ENCODE data around the gene CASQ1.
A peak's percentile ranks its signal among the peaks of the same experiment; 100 is the strongest.

The CASQ1 gene

DNA sequence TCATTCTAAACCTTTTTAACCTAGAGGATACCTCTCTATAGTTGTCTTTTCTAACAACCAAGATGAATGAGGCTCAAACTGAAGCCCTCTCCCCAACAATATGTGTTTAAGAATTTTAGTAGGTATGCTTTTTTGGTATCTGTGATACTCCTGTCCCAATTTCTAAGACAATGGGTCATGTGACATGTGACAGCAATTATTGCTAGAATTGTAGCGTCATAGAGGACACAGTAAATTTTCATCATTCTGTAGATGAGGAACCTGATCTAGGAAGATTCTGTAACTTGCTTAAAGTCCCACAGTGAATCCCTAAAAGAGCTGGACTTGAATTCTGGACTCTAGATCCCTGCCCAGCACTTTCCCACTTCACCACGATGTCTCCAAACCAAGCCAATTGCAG lies 11.6 kb upstream of the CASQ1 start:
- ATAC-seq (ENCODE audit: low read depth): no peak
- no peaks in the 10 kb centered on the region for H3K9me3 Mint-ChIP-seq
- H3K36me3 Mint-ChIP-seq: no peaks in the 10 kb centered on the region
- no peak for DNase-seq (ENCODE audit: low spot score in 2 of 2)
- no peaks in the 10 kb centered on the region for H3K4me1 Mint-ChIP-seq
- no peak overlapping the region for H3K27ac Mint-ChIP-seq
- H3K4me3 Mint-ChIP-seq: no peak overlapping the region
- H3K27me3 Mint-ChIP-seq: peaks cover 8% of the 10 kb centered on the region

DNA sequence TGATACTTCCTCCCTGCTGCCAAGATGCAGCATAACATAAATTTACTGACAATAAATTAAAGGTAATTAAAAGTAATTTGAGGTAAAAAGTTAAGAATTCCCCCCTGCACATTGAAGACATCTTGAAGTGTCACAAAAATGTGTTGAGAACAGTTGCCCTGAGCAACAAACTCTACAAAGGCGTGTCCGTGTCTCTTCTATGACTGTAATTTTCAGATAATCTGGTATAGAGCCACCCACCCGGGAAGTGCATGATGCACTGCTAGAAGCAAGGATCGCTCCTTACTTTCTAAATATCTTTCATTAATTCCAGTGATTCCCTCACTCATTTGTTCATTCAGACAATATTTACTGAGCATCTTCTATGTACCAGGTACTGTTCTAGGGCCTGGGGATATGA lies 11.0 kb upstream of the CASQ1 start:
- peaks cover 8% of the 10 kb centered on the region for H3K27me3 Mint-ChIP-seq
- no peaks in the 10 kb centered on the region for H3K36me3 Mint-ChIP-seq
- no peak for DNase-seq (ENCODE audit: low spot score in 2 of 2)
- no peak for ATAC-seq (ENCODE audit: low read depth)
- H3K4me1 Mint-ChIP-seq: no peaks in the 10 kb centered on the region
- H3K9me3 Mint-ChIP-seq: no peaks in the 10 kb centered on the region
- no peak overlapping the region for H3K27ac Mint-ChIP-seq
- no peak overlapping the region for H3K4me3 Mint-ChIP-seq

DNA sequence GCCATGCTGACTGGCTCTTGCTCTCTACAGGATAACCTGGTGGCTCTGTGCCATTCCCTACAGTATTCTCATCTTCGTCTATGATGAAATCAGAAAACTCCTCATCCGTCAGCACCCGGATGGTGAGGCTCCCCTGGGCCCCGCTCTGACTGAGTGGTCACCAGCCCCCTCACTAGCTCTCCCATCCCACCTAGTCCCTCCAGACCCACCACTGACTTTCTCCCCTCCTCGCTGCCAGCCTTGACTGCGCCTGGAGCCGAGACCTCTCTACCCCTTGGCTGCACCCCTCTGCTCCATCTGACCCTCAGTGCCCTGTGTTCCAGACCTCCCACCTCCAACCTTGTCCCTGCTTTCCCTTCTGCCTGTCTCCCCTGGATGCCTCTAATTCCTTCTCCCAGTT lies 4.1 kb upstream of the CASQ1 start:
- no peak overlapping the region for H3K4me3 Mint-ChIP-seq
- peaks cover 14% of the 10 kb centered on the region for H3K27me3 Mint-ChIP-seq
- no peaks in the 10 kb centered on the region for H3K4me1 Mint-ChIP-seq
- ATAC-seq (ENCODE audit: low read depth) (no peak), DNase-seq (ENCODE audit: low spot score in 2 of 2) (no peak)
- H3K27ac Mint-ChIP-seq: no peak overlapping the region
- H3K9me3 Mint-ChIP-seq: no peaks in the 10 kb centered on the region
- H3K36me3 Mint-ChIP-seq: no peaks in the 10 kb centered on the region

DNA sequence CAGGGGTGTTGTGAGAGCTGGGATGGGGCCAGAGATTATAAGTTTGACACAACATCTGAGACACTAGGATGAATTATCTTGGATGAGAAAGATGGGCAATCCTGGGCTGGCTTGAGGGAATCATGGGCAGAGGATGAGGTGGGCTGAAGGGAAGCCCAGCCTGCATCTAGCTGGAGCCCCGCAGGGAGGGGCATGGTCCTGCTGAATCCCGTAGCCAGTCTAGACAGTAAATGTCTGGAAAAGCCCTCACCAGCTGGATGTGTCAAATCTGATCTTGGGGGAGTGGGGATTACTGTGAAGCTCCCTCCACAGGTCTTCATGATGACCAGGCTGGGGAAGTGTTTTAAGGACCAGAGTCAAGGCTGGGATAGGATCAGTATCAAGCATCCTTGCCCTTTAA lies 3.6 kb upstream of the CASQ1 start:
- H3K4me3 Mint-ChIP-seq: no peak overlapping the region
- no peak overlapping the region for H3K27ac Mint-ChIP-seq
- ATAC-seq (ENCODE audit: low read depth): no peak
- no peaks in the 10 kb centered on the region for H3K9me3 Mint-ChIP-seq
- DNase-seq (ENCODE audit: low spot score in 2 of 2): no peak
- peaks cover 13% of the 10 kb centered on the region for H3K27me3 Mint-ChIP-seq
- no peaks in the 10 kb centered on the region for H3K4me1 Mint-ChIP-seq
- H3K36me3 Mint-ChIP-seq: no peaks in the 10 kb centered on the region

DNA sequence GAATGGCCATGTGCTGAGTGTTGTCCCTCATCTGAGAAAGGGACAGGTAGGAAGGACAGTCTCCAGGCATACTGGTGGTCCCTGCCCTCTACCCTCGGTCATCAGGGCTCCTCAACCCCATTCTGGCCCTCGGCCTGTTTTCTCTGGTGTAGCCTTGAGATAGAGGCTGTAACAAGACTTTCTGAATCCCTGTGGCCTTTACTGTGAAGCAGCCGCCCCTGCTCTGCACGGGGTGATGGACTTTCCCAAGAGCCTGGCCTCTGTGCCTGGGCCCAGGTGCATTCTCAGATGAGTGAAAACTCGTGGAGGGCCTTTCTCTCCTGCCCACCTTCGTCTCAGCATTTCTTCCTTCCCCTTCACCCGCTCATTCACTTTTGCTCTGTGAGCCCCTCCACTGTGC lies 3.0 kb upstream of the CASQ1 start:
- peaks cover 11% of the 10 kb centered on the region for H3K27me3 Mint-ChIP-seq
- no peak overlapping the region for H3K27ac Mint-ChIP-seq
- DNase-seq (ENCODE audit: low spot score in 2 of 2): no peak
- H3K4me3 Mint-ChIP-seq: no peak overlapping the region
- no peak for ATAC-seq (ENCODE audit: low read depth)
- no peaks in the 10 kb centered on the region for H3K4me1 Mint-ChIP-seq
- H3K36me3 Mint-ChIP-seq: no peaks in the 10 kb centered on the region
- H3K9me3 Mint-ChIP-seq: no peaks in the 10 kb centered on the region

DNA sequence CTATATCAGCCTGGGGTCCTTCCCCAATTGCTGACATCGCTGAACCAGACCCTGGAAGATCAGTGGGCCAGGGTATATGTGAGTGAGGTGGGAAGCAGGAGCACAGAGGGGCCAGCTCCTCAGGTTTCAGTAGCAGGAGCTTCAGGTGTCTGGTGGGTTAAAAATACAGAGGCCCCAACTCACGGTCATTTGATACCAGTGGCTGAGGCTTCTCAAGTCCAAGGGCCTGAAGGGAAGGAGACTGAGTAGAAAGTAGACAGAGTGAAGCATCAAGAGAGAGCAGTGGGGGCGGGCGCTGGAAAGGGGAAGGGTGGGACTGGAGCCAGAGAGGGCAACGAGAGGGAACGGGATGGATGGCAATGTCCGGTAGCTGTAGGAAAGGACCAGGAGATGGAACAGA lies 2.0 kb upstream of the CASQ1 start:
- H3K27me3 Mint-ChIP-seq: peaks cover 9% of the 10 kb centered on the region
- no peaks in the 10 kb centered on the region for H3K36me3 Mint-ChIP-seq
- no peaks in the 10 kb centered on the region for H3K9me3 Mint-ChIP-seq
- no peak overlapping the region for H3K27ac Mint-ChIP-seq
- no peak for DNase-seq (ENCODE audit: low spot score in 2 of 2)
- ATAC-seq (ENCODE audit: low read depth): no peak
- no peaks in the 10 kb centered on the region for H3K4me1 Mint-ChIP-seq
- H3K4me3 Mint-ChIP-seq: no peak overlapping the region

DNA sequence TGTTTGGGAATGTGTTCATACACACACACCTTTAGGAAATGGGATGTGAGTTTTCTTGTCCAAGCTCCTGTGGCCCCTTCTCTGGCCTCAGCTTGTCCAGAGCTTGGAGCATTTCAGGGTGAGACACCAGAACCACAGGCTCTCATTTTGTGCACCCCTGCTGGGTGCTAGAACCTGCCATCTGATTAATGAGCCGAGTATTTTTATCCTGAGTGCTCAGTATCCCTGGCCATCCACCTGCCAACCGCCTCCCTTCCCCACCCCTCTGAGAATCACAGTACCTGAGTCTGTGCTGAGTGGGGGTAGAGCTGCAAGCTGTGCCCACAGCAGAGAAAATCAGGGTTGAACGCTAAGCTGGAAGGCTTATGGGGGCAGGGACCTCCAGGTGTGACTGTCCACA lies 1.4 kb downstream of the CASQ1 start:
- Mint-ChIP-seq H3K36me3 (no peaks in the 10 kb centered on the region), H3K27me3 (peaks cover 2% of the 10 kb centered on the region), H3K4me1 (no peaks in the 10 kb centered on the region), H3K9me3 (no peaks in the 10 kb centered on the region), H3K4me3 (no peak overlapping the region), H3K27ac (no peak overlapping the region)
- ATAC-seq (ENCODE audit: low read depth): no peak
- no peak for DNase-seq (ENCODE audit: low spot score in 2 of 2)

DNA sequence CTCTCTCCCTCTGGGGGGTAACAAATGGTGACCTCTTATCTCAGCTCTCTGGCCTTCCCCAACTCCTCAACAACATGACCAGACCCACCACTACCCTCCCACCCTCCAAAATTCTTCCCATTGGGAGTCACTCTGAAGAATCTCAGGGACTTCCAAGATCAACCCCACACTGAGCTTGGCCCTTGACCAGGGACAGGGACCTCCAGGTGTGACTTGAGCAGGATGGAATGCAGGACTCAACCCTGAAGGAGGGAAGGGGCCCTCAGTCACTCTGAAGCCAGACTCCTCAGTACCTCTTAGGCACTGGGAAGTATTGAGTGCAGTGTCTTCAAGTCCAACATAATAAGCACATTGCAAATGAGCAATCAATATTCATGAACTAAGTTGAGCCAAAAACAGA lies 1.9 kb downstream of the CASQ1 start:
- Mint-ChIP-seq H3K9me3 (no peaks in the 10 kb centered on the region), H3K36me3 (no peaks in the 10 kb centered on the region), H3K4me3 (no peak overlapping the region), H3K27me3 (peaks cover 2% of the 10 kb centered on the region), H3K27ac (no peak overlapping the region), H3K4me1 (peaks cover 2% of the 10 kb centered on the region)
- DNase-seq (ENCODE audit: low spot score in 2 of 2) (no peak), ATAC-seq (ENCODE audit: low read depth) (no peak)

DNA sequence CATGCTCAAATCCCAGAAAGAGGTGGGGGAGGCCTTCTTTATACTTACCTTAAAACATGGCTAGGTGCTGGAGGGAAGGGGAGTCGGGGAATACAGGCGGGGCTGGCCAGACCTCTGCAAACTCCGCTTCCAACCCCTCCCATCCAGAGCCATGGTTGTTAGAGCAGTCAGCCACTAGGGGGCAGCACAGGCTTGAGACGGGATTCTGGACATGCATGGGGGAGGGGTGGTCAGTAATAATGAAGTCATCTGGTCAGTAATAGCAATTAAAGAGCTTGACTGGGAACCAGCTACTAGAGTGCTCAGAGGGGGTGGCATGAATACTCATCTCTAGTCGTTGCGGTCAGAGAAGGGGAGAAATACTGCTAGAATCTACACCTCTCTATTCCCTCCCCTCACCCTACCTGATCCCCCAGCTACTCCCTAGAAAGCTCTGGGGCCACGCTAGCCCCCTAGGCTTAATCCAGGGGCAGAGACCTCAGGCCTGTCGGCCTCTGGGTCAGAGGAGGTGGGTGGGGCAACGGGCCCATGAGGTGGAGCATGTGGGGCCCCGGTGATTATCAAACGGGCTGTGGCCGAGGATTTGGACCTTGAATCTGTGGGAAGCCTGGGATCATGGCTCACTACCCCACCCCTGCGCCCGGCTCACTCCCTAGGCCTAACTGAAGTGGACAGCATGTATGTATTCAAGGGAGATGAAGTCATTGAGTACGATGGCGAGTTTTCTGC lies 2.9 kb downstream of the CASQ1 start:
- Mint-ChIP-seq H3K4me1 (peaks cover 2% of the 10 kb centered on the region), H3K4me3 (no peak overlapping the region), H3K27me3 (peaks cover 2% of the 10 kb centered on the region), H3K27ac (no peak overlapping the region), H3K9me3 (no peaks in the 10 kb centered on the region), H3K36me3 (no peaks in the 10 kb centered on the region)
- ATAC-seq (ENCODE audit: low read depth): peak; percentile 86
- DNase-seq (ENCODE audit: low spot score in 2 of 2): peak; percentile 87 to 89

DNA sequence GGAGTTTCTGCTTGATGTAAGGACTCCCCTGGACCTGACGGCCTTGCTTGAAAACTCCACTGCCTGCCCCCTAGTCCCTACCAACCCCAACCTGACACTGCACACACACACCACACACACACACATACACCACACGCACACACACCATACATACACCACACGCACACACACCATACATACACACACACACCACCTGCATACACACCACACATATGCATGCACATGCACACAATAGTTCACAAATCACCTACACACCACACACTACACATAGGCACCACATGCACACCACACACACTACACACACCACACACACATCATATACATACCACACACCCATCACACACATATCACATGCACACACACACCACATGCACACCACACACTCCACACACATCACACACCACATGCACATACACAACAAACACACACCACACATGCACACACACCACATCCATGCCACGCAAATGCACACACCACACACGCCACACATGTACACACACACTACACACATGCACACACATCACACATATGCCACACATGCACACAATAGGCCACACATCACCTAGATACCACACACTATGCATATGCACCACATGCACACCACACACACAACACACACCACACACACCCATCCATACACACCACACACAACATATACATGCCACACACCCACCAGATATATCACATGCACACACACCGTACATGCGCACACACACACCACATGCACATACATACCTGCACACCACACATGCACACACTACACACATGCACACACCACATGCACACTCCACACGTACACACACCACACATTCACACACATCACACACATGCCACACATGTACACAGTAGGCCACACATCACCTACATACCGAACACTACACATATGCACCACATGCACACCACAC lies 3.7 kb downstream of the CASQ1 start:
- Mint-ChIP-seq H3K36me3 (no peaks in the 10 kb centered on the region), H3K27me3 (peaks cover 2% of the 10 kb centered on the region), H3K4me1 (peaks cover 2% of the 10 kb centered on the region), H3K27ac (no peak overlapping the region), H3K9me3 (no peaks in the 10 kb centered on the region), H3K4me3 (no peak overlapping the region)
- DNase-seq (ENCODE audit: low spot score in 2 of 2) (no peak), ATAC-seq (ENCODE audit: low read depth) (no peak)

DNA sequence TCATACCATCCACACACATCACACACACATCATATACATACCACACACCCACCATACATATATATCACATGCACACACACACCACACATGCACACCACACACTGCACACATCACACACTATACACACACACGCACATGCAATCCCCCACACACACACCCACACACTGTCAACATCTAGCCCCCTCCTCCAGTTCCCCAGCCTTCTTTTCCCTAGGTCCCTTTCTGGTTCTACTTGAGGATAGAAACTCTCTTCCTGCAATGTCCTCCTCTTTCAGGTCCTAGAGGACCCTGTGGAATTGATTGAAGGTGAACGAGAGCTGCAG lies 4.3 kb downstream of the CASQ1 start:
- Mint-ChIP-seq H3K4me3 (no peak overlapping the region), H3K9me3 (no peaks in the 10 kb centered on the region), H3K27me3 (peaks cover 2% of the 10 kb centered on the region), H3K36me3 (no peaks in the 10 kb centered on the region), H3K27ac (no peak overlapping the region), H3K4me1 (peaks cover 2% of the 10 kb centered on the region)
- ATAC-seq (ENCODE audit: low read depth): no peak
- no peak for DNase-seq (ENCODE audit: low spot score in 2 of 2)

DNA sequence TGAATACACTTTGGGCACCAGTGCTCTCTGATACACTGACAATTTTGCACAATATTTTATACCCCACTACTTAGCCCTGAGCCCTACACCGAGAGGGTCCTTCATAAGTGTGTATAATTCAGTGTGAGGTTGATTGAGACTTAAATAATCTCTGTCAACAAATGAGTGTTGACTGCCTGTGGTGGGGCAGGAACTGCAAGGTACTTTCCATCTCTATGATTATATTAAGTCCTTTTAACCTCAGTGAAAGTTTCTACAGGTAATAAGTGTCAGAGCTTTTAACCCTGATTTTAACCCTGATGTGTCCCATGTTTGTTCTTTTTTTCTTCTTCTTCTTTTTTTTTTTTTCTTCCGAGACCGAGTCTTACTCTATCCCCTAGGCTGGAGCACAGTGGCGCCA lies 5.8 kb downstream of the CASQ1 start:
- Mint-ChIP-seq H3K9me3 (no peaks in the 10 kb centered on the region), H3K4me1 (peaks cover 8% of the 10 kb centered on the region), H3K4me3 (no peak overlapping the region), H3K27ac (no peak overlapping the region), H3K36me3 (no peaks in the 10 kb centered on the region), H3K27me3 (no peaks in the 10 kb centered on the region)
- DNase-seq (ENCODE audit: low spot score in 2 of 2): no peak
- peak; percentile 57 for ATAC-seq (ENCODE audit: low read depth)

DNA sequence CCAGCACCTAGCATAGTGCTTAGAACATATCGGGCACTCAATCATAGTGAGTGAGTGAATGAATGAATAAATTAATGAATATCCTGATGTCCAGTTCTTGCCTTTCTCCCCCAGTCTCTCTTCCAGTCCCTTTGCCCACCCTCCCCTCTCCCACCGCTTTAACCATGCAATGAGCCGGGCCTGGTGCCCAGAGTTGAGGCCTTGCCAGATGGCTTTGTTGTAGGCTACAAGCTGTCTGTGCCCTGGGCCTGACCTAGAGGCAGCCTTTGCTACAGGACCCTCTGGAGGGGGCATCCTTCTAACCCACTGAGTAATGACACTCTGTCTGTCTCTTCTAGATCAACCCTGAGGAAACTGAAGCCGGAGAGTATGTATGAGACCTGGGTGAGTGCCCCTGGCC lies 6.9 kb downstream of the CASQ1 start:
- DNase-seq (ENCODE audit: low spot score in 2 of 2) (no peak), ATAC-seq (ENCODE audit: low read depth) (no peak)
- Mint-ChIP-seq H3K36me3 (no peaks in the 10 kb centered on the region), H3K27me3 (no peaks in the 10 kb centered on the region), H3K4me3 (no peak overlapping the region), H3K9me3 (no peaks in the 10 kb centered on the region), H3K4me1 (peaks cover 11% of the 10 kb centered on the region), H3K27ac (no peak overlapping the region)

DNA sequence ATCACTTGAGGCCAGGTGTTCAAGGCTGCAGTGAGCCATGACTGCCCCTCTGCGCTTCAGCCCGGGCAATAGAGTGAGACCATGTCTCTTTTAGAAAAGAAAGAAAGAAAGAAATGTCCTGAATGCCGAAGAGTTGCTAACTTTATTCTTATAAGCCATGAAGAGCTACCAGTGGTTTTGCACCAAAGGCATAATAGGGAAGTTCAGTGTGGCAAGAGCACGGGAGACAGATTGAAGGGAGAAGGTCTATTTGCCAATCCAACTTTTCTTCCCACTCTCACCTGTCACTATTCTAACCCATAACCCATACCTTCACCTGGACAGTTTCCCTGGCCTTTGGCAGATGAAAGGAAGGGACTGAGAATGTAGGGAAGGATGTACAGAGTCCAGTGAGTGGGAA lies 10.4 kb downstream of the CASQ1 start:
- H3K27ac Mint-ChIP-seq: peak overlapping the region; percentile 64
- H3K9me3 Mint-ChIP-seq: no peaks in the 10 kb centered on the region
- DNase-seq (ENCODE audit: low spot score in 2 of 2) (no peak), ATAC-seq (ENCODE audit: low read depth) (no peak)
- no peaks in the 10 kb centered on the region for H3K36me3 Mint-ChIP-seq
- H3K4me1 Mint-ChIP-seq: peaks cover 25% of the 10 kb centered on the region
- H3K4me3 Mint-ChIP-seq: no peak overlapping the region
- no peaks in the 10 kb centered on the region for H3K27me3 Mint-ChIP-seq

Data from memory B cell (primary cell).